Stimulated activated CD4-positive, alpha-beta T cell treated with anti-CD3 and anti-CD28 coated beads, Interleukin-12 subunit alpha, Interleukin-12 subunit beta, amount 100 ng/mL, for 48 hours (primary cell): ENCODE measurements around the gene LIMS1.
"Not testable (repeated sequence)": the region's sequence is repeated elsewhere in the genome, so short reads cannot be mapped to it uniquely, and the experiment has no call there.

ENCODE experiments used
- DNase-seq, 3 donors: peaks; one replicate each; pipeline ENCODE4 v3.0.0-alpha.2; 2020; ENCODE audit warnings: low read depth in 2 of 3, low spot score in 1 of 3

Gene LIMS1

DNA sequence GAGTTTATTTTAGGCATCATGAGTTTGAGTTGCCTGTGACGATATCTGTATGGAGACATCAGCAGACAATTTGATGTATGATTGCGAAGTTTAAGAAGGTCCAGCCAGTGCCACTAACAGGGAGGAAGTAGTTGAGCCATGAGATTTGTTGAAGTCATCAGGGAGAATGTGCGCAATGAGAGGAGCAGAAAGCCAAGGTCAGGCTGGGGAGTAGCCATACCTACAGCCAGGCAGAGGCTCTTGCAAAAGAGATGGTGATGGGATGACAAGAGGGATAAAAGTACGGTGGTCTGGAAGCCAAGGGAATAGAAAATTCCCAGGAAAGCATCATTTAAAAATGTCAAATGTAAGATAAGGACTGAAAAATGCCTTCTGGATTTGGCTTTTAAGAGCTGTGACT is 51.2 kb downstream of the LIMS1 start:
- no peak for DNase-seq

DNA sequence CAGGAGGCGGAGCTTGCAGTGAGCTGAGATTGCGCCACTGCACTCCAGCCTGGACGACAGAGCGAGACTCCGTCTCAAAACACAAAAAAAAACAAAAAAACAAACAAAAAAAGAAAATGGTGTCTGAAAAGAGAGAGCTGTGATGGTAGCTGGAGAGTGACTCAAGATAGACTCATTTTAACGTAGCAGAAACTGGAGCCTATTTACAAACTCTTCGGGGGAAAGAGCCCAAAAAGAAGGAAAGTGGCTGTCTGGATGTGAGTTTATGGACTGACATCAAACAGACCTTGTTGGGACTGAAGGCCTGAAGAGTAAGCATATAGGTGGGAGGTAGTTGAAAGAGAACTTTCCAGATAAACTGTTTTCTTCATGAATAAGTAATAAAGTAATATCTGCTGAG is 51.8 kb downstream of the LIMS1 start:
- DNase-seq: no peak

DNA sequence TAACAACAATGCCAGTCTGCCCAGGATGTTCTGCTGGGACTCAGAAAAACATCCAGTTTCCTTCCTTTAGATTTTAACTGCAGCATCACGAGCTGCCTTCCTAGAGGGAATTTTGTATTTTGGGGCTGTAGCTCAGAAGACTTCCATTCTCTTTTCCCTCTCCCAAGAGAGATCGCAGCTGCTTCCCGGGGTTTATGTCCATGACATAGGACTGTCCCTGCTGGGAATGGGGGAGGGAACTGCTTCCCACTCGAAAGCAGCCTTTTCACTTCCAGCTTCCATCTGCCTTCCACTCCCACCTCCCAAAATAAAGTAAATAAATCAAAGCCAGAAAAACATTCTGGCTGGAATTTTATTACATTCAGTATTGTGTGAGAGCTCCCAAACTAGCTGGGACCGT is 52.4 kb downstream of the LIMS1 start:
- no peak for DNase-seq

DNA sequence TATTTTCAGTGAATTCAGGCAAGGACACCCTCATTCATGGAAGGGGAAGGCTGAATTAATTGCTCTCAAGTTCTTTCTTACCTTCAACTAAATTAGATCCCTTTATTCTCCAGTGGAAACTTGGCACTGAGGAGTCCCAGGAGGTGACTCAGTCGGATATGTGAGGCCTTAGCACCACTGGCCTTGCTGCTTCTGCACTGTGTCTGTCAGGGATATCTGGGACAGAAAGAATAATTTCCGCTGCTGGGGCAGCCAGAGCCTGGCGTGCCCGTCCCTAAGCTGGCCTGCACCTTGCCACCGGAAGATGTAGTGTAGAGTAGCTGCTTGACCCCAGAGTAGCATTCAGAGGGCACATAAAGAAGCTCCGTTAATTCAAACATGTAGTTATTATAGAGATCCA is 53.4 kb downstream of the LIMS1 start:
- DNase-seq: no peak

DNA sequence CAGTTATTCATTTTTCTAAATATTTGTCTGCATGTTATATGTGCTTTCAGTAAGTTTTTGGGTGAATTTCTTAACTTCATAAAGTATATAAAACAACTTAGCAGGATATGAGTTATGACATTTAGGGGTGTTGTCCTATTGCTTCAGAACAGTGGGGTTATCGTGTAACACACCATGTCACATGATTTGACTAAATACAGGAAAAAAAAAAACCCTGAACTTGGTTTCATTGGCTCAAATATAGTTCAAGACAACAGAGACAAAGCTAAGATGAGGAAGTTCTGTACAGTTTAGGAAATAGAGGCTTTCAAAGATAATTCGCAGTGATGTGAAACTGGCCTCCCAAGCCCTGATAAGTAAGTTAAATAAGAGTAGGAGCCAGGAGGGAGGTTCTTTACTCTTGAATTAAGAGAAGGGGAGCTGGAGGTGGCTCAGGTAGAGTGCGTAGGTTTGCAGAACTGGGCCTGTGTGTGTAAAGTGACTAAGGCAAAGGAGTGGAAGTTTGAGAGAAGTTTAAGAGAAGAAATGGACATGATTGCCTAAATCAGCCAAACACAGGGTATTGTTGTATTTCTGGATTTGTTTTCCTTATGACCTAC is 53.9 kb downstream of the LIMS1 start:
- DNase-seq: no peak

DNA sequence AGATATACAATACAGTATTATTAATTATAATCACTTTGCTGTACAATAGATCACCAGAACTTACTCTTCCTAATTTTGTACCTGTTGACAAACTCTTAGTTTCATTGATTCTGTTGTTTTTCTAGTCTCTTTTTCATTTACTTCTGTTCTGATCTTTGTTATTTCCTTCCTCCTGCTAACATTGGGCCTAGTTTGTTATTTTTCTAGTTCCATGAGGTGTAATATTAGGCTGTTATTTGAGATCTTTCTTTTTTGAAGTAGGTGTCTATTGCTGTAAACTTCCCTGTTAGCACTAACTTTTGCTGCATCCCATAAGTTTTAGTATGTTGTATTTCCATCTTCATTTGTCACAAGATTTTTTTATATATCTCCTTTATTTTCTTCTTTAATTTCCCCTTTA is 55.1 kb downstream of the LIMS1 start:
- DNase-seq: no peak

DNA sequence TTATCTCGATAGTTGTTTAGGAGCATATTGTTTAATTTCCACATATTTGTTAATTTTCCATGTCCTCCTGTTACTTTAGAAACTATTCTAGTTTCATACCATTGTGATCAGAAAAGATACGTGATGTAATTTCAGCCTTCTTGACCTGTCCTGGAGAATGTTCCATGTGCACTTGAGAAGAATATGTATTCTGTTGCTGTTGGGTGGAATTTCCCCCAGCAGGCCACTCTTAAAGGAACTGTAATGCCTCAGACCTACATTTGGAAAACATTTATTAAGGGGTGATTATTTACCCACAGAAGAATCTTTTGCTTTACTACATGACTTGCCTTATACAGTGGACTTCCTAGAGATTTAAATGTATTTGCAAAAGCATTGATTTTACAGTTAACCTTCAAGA is 55.5 kb downstream of the LIMS1 start:
- DNase-seq: no peak

DNA sequence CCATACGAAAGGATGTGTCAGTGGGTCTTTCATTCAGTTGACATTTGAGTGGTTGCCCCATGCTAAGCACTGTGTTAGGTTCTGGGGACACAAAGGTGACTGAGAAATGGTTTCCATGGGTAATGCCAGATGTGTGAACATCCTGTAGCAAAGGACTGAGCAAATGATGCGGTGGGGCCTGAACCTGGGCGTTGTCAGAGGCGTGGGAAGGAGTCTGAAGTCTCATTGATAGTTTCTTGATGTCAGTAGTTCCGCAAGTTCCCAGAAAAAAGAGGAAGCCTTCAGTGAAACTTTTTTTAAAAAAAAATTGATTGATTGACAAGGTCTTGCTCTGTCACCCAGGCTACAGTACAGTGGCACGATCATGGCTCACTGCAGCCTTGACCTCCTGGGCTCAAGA is 56.9 kb downstream of the LIMS1 start:
- DNase-seq: no peak

DNA sequence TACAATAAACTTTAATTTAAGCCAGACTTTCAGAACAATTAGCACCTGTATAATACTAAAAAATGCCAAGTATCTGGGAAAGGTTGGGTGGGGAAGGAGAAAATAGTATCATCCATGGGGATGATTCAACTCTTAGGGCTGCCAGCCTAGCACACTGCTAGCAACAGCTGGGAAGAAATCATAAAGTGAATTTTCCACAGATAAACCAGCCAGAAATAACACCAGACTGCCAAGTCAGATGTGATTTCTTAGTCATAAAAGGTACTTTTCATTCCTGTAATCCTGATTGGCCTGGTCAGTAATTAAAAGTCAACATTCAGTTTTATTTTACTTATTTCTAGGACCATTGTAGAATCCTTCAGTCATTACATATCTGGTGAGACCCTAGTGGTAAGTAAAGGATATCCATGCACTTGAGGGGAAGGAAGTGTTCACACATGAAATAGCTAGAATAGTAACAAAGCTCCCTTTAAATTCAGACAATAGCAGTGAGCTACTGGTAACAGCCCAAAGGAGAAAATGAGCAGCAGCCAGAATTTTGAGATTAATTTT is 59.4 kb downstream of the LIMS1 start:
- no peak for DNase-seq

DNA sequence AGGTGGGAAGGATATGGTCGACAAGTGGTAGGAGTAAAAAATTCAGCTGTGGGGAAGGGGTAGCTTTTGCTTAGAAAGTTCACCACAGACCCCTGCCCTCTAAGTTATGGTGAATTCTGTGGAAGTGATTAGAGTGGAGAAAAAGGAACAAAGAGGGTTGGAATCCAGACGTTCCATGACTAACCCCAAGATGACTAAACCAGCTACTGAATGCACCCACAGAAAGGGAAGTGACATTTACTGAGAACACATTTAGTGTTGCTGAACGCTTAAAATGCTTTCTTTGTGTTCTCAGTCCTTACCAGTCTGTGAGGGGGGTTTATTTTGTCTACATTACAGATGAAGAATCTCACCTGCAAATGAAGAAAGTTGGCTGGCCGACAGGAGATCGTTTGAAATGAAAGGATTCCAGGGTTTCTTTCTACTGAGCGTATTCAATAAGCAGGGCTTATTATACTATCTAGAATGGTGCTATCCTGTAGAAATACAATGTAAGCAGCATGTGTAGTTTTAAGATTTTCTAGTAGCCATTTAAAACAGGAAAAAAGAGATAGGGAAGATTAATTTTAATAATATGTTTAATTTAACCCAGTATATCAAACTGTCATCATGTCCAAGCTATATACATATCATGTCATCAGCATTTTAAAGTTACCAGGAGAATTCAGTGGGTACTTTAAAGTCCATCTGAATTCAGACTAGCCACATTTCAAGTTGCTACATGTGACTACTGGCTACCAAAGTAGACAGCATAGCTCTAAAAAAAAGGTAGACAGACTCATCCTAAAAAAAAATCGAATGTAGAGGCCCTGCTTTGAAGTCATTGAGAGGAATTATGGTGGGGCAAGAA is 60.1 kb downstream of the LIMS1 start:
- no peak for DNase-seq

DNA sequence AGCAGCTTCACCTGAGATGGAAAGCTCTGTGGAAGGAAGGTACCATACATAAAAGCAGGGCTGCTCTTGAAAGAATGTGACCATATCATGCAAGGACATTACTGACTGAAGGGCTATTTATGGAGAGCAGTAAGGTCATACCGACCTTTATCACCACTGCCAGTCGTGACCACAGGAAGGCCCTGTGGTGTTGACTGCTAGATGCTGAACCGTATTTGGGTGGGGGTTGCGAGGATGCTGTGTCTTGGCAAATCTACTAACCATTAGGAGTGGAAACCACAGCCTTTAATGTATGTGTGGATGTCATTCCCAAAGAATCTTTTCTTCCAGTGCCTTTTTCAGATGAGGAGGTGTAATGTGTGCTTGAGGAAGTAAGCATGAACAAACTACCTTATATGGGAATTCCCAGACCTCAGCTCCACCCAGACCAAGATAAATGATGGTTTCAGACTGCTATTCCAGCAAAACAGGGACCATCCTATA is 60.8 kb downstream of the LIMS1 start:
- no peak for DNase-seq

DNA sequence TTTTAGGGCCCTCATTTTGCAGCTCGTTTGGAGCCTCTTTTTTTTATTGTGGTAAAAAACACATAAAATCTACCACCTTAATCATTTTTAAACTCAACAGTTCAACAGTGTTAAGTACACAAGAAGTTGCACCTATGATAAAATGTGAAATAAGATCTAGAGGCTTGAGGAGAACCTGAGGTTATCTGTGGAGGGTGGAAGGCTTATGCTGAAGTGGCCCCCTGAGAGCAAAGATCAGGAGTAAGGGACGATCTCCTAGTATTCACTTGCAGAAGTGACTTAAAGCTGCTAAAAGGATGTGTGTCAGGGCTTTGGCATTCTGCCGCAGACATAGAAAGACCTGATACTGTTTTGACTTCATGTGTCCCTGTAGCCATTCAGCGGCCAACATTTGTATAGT is 61.5 kb downstream of the LIMS1 start:
- not testable (repeated sequence) for DNase-seq

DNA sequence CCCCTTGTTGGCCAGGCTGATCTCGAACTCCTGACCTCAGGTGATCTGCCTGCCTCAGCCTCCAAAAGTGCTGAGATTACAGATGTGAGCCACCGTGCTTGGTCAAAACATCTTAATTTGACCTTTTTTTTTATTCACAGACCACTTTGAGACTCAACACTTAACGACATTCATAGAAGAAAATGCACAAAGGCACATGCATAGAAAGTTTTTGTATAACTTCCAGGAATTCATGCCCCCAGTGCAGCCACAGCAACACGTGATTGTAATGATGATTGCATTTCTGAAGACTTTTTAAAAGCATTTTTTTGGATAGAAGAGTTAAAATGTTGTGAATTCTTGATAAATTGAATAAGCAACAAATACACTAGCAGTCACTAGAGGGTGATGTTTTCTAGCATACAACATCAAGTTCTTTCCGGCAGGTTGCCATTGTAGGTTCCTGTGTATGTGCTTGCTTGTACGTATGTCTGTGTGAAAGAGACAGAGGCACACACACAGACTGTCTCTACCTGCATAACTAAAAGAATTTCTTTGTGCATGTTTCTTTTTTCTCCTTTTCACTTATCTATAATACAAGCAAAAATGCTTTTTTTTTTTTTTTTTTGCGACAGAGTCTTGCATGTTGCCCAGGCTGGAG is 63.0 kb downstream of the LIMS1 start:
- DNase-seq: not testable (repeated sequence)

DNA sequence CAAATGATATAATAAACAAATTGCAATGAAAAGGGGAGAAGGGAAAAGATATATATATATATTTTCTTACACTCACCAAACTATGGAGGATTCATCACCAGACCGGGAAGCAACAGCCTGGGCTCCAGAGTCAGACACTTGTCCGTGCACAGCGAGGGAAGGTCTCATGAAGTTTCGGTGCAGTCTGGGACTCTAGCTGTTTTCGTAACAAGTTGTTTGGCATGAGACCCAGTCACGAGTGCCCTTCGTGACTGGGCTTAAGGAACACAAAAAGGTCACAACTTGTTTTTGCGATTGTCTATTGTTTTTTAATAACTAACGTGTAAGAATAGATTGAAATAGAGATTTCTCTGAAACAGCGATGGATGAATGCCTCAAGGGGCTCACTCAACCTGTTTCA is 66.9 kb downstream of the LIMS1 start:
- DNase-seq: not testable (repeated sequence)

DNA sequence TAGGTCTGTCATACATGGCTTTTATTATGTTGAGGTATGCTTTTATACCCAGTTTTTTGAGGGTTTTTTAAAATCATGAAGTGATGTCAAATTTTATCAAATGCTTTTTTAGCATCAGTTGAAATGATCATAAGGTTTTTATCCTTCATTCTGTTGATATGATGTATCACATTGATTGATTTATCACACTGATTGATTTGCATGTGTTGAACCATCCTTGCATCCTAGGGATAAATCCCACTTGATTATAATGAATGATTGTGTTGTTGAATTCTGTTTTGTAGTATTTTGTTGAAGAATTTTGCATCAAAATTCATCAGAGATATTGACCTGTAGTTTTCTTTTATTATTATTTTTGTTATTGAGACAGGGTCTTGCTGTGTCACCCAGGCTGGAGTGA is 68.2 kb downstream of the LIMS1 start:
- no peak for DNase-seq

DNA sequence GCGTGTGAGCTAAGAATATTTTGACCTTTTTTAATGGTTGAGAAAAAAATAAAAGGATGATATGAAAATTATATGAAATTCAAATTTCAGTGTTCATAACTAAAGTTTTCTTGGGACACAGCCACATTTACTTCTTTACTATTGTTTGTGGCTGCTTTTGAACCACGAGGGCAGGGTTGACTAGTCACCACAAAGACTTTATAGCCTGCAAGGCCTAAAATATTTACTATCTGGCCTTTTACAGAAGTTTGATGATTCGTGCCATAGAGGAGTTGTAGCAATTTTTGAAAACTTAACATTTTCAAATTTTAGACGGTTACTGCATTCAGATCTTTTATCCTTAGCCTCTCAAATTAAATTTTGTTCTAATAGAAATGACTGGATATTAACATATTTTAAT is 69.9 kb downstream of the LIMS1 start:
- no peak for DNase-seq

DNA sequence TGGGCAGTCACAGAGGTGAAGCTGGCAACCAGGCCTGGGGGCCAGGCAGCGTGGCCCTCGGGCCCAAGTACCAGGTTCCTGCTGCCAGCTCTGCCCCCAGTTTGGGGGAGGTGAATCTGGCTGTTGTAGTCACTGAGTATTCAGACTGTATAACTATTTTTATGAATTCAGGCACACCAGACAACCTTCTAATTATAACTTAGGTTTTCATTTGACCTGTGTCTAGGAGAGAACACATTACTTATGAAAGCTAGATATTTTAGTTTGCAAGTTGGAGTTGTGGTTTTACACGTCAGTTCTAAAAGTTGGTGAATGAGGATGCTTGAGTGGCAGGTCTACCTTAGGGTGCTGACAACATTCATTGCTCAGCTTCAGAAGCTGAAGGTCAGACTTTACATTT is 71.7 kb downstream of the LIMS1 start:
- DNase-seq: no peak

DNA sequence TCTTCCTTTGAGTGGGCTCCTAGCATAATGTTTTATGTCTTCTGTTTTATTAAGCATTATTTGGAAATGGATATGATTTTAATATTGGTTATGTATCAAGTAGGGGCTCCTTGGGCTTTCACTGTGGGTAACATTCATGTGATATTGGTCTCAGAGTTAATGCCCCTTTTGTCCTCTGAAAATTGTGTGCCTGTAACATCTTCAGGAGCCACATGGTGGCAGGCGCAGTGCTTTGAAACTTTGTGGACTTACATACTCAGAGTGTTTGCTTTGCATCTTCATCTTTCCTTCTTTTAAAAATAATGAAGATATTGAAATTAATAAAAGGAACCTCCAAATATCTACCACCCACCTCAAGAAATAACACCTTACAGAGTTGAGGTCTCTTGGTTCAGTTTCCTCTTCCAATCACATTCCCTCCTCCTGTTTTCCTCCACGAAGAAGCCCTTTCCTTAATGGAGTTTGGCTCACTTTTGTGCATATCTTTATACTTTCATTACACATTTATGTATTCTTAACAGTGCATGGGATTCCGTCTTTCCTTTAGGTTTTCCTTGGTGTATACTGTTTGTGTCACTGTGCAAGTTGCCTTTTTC is 73.5 kb downstream of the LIMS1 start:
- DNase-seq: no peak

DNA sequence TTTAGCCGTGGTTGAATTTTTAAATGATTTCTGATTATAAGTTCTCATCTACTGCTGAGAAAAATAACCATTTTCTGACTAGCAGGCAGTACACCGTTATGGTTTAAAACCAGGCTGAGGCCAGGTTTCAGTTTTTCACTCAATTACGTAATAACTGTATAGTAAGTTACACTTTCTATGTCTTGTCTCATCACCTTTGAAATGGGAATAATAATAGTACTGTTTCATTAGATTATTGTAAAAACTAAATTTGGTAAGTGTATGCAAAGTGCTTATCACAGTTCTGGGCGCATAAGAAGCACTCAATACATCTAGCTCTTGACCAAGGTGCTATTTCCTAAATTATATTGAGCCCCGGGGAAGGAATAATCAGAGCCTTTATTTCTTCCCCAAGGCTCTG is 76.8 kb downstream of the LIMS1 start:
- DNase-seq: no peak

DNA sequence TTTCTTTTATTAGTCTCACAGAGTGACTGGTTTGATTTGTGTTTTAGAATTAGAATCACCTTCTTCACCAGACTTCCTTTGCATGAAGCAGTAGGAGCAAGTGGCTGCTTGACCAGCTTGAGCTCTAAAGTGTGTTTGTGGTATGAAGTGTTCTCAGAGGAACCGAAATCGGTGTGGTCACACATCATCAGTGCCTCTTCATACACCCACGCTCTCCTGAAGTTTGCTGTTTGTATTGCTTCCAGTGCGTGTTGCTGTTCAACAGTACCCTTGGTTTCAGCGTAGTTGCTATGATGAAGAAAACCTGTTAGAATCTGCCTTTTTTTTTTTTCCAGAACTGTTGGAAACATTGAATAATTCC is 77.9 kb downstream of the LIMS1 start:
- DNase-seq: peak; percentile 31 to 48 (median 44)

DNA sequence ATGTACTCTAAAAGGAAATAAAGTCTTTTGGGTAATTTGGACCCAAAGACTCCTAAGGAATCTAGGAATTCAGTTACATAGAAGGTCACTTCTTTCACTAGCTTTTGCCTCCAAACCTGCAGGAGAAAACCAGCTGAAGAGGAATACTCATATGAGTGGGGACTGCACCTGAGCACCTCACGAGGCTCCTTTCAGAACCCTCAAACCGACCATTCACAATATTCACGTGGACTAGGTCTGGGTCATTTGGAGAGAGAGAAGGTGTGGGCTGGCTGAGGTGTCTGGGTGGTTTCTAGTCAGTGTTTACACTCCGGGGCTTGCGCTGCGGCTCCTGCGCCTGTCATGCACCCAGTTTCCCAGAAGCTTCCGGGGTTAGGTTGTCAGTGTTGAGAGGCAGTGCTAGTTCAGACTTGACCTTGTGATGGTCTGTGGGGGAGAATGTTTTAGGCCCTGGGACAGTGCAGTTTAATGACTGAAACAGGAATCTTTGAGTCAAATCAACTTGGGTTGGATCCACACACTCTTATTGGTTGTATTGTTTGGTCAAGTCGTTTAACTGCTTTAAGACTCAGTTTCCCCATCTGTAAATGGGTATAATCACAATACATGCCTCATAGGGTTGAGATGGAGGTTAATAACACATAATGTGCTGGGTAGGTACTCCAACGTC is 78.4 kb downstream of the LIMS1 start:
- peak; percentile 60 to 67 (median 65) for DNase-seq
